ENCODE measurements around the gene MTFR2. TPM values are rescaled to one million over a fixed set of nuclear protein-coding genes. Genes with fewer than 3 reads are reported as not detected.
A peak's percentile ranks its signal among the peaks of the same experiment; 100 is the strongest.
"Not testable (repeated sequence)": the region's sequence is repeated elsewhere in the genome, so short reads cannot be mapped to it uniquely, and the experiment has no call there.

Gene MTFR2
- total RNA-seq, 1 experiment from 2014 or later: 2.6 TPM

- H3K4me3 ChIP-seq (ENCODE audit: insufficient read depth, low read depth, low read length); H3K27me3 ChIP-seq (ENCODE audit: control insufficient read depth, insufficient read depth, low read length); H3K36me3 ChIP-seq (replicated peaks; ENCODE audit: control insufficient read depth, insufficient read depth, low read length); DNase-seq: not testable (repeated sequence)
Measured at GRCh38 chr6:136224974-136225373, 25.1 kb downstream of the MTFR2 start.

GRCh38 chr6:136216503-136217401 lies 33.4 kb downstream of the MTFR2 start:
- no peaks in the 10 kb centered on the region for H3K36me3 ChIP-seq (replicated peaks; ENCODE audit: control insufficient read depth, insufficient read depth, low read length)
- H3K27me3 ChIP-seq (ENCODE audit: control insufficient read depth, insufficient read depth, low read length): no peaks in the 10 kb centered on the region
- H3K4me3 ChIP-seq (ENCODE audit: insufficient read depth, low read depth, low read length): no peak overlapping the region
- DNase-seq: no peak

GRCh38 chr6:136213853-136214252 lies 36.3 kb downstream of the MTFR2 start:
- H3K4me3 ChIP-seq (ENCODE audit: insufficient read depth, low read depth, low read length): no peak overlapping the region
- no peaks in the 10 kb centered on the region for H3K36me3 ChIP-seq (replicated peaks; ENCODE audit: control insufficient read depth, insufficient read depth, low read length)
- no peaks in the 10 kb centered on the region for H3K27me3 ChIP-seq (ENCODE audit: control insufficient read depth, insufficient read depth, low read length)
- DNase-seq: no peak

- Histone ChIP-seq H3K27me3 (ENCODE audit: control insufficient read depth, insufficient read depth, low read length) (no peaks in the 10 kb centered on the region), H3K4me3 (ENCODE audit: insufficient read depth, low read depth, low read length) (no peak overlapping the region), H3K36me3 (replicated peaks; ENCODE audit: control insufficient read depth, insufficient read depth, low read length) (no peaks in the 10 kb centered on the region)
- DNase-seq: no peak
Measured at GRCh38 chr6:136213012-136213539, 37.0 kb downstream of the MTFR2 start.

- no peaks in the 10 kb centered on the region for H3K27me3 ChIP-seq (ENCODE audit: control insufficient read depth, insufficient read depth, low read length)
- DNase-seq: no peak
- H3K36me3 ChIP-seq (replicated peaks; ENCODE audit: control insufficient read depth, insufficient read depth, low read length): no peaks in the 10 kb centered on the region
- no peak overlapping the region for H3K4me3 ChIP-seq (ENCODE audit: insufficient read depth, low read depth, low read length)
Measured at GRCh38 chr6:136212608-136213007, 37.5 kb downstream of the MTFR2 start.

GRCh38 chr6:136210398-136211165 lies 39.5 kb downstream of the MTFR2 start:
- Histone ChIP-seq H3K4me3 (ENCODE audit: insufficient read depth, low read depth, low read length) (no peak overlapping the region), H3K36me3 (replicated peaks; ENCODE audit: control insufficient read depth, insufficient read depth, low read length) (no peaks in the 10 kb centered on the region), H3K27me3 (ENCODE audit: control insufficient read depth, insufficient read depth, low read length) (no peaks in the 10 kb centered on the region)
- no peak for DNase-seq

- no peaks in the 10 kb centered on the region for H3K27me3 ChIP-seq (ENCODE audit: control insufficient read depth, insufficient read depth, low read length)
Measured at GRCh38 chr6:136209496-136209895, 40.6 kb downstream of the MTFR2 start.

GRCh38 chr6:136208783-136209182 lies 41.3 kb downstream of the MTFR2 start:
- H3K27me3 ChIP-seq (ENCODE audit: control insufficient read depth, insufficient read depth, low read length): no peaks in the 10 kb centered on the region
- DNase-seq: no peak
- no peaks in the 10 kb centered on the region for H3K36me3 ChIP-seq (replicated peaks; ENCODE audit: control insufficient read depth, insufficient read depth, low read length)
- H3K4me3 ChIP-seq (ENCODE audit: insufficient read depth, low read depth, low read length): no peak overlapping the region

More at GRCh38 chr6:136209496-136209895, 40.6 kb downstream of the MTFR2 start:
- no peak overlapping the region for H3K4me3 ChIP-seq (ENCODE audit: insufficient read depth, low read depth, low read length)
- H3K36me3 ChIP-seq (replicated peaks; ENCODE audit: control insufficient read depth, insufficient read depth, low read length): no peaks in the 10 kb centered on the region
- no peak for DNase-seq

GRCh38 chr6:136201732-136202131 lies 48.4 kb downstream of the MTFR2 start:
- Histone ChIP-seq H3K27me3 (ENCODE audit: control insufficient read depth, insufficient read depth, low read length) (no peaks in the 10 kb centered on the region), H3K4me3 (ENCODE audit: insufficient read depth, low read depth, low read length) (no peak overlapping the region), H3K36me3 (replicated peaks; ENCODE audit: control insufficient read depth, insufficient read depth, low read length) (no peaks in the 10 kb centered on the region)
- no peak for DNase-seq

GRCh38 chr6:136192902-136193301 lies 57.2 kb downstream of the MTFR2 start:
- Histone ChIP-seq H3K4me3 (ENCODE audit: insufficient read depth, low read depth, low read length) (no peak overlapping the region), H3K36me3 (replicated peaks; ENCODE audit: control insufficient read depth, insufficient read depth, low read length) (no peaks in the 10 kb centered on the region), H3K27me3 (ENCODE audit: control insufficient read depth, insufficient read depth, low read length) (no peaks in the 10 kb centered on the region)
- DNase-seq: no peak

- H3K36me3 ChIP-seq (replicated peaks; ENCODE audit: control insufficient read depth, insufficient read depth, low read length): no peaks in the 10 kb centered on the region
- no peaks in the 10 kb centered on the region for H3K27me3 ChIP-seq (ENCODE audit: control insufficient read depth, insufficient read depth, low read length)
- no peak overlapping the region for H3K4me3 ChIP-seq (ENCODE audit: insufficient read depth, low read depth, low read length)
- peak; percentile 48 for DNase-seq
Measured at GRCh38 chr6:136191606-136192312, 58.4 kb downstream of the MTFR2 start.

- no peaks in the 10 kb centered on the region for H3K36me3 ChIP-seq (replicated peaks; ENCODE audit: control insufficient read depth, insufficient read depth, low read length)
- no peak for DNase-seq
- no peak overlapping the region for H3K4me3 ChIP-seq (ENCODE audit: insufficient read depth, low read depth, low read length)
- no peaks in the 10 kb centered on the region for H3K27me3 ChIP-seq (ENCODE audit: control insufficient read depth, insufficient read depth, low read length)
Measured at GRCh38 chr6:136189104-136189503, 61.0 kb downstream of the MTFR2 start.

GRCh38 chr6:136188486-136188885 lies 61.6 kb downstream of the MTFR2 start:
- H3K27me3 ChIP-seq (ENCODE audit: control insufficient read depth, insufficient read depth, low read length): no peaks in the 10 kb centered on the region
- H3K36me3 ChIP-seq (replicated peaks; ENCODE audit: control insufficient read depth, insufficient read depth, low read length): no peaks in the 10 kb centered on the region
- H3K4me3 ChIP-seq (ENCODE audit: insufficient read depth, low read depth, low read length): no peak overlapping the region
- DNase-seq: no peak

GRCh38 chr6:136186363-136186762 lies 63.7 kb downstream of the MTFR2 start:
- Histone ChIP-seq H3K27me3 (ENCODE audit: control insufficient read depth, insufficient read depth, low read length) (no peaks in the 10 kb centered on the region), H3K4me3 (ENCODE audit: insufficient read depth, low read depth, low read length) (no peak overlapping the region), H3K36me3 (replicated peaks; ENCODE audit: control insufficient read depth, insufficient read depth, low read length) (no peaks in the 10 kb centered on the region)
- DNase-seq: no peak

All from H7 (cell line).